ENCODE data around the gene RTP3.

DNA sequence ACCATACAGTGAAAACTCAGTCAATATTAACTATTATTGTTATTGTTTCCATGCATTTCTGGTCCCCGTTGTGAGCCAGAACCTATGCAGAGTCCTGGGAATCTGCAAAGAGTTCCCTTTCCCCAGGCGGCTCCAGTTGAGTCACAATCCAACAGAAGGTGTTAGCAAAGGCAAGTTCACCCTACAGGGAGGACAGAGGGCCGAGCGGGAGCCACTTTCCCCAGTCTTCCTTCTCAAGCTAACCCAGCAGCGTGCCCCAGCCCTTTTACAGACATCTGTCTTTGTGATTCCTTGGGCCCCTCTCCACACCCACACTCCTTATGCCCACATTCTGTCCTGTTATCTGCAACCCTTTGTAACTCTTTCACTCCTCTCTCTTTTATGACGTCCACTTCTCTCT is 20.0 kb upstream of the RTP3 start:
- TF ChIP-seq ZFX (IDR thresholded peaks at IDR 0.05) (no peak), CTCF (conservative IDR thresholded peaks at IDR 0.05) (no peak)

Data from C4-2B (cell line).